Raji (cell line): ENCODE data around the gene RPS21.

Source experiments
- POLR2A ChIP-seq: IDR thresholded peaks from 2 replicates; pipeline ENCODE4 v1.6.1; 2011; ENCODE audit warnings: low read depth, low read length, control low read depth; ENCODE audit not compliant: insufficient read depth

The RPS21 gene

GRCh38 chr20:62377064-62377461 lies 9.8 kb upstream of the RPS21 start:
- TF ChIP-seq POLR2A, result no peak

DNA sequence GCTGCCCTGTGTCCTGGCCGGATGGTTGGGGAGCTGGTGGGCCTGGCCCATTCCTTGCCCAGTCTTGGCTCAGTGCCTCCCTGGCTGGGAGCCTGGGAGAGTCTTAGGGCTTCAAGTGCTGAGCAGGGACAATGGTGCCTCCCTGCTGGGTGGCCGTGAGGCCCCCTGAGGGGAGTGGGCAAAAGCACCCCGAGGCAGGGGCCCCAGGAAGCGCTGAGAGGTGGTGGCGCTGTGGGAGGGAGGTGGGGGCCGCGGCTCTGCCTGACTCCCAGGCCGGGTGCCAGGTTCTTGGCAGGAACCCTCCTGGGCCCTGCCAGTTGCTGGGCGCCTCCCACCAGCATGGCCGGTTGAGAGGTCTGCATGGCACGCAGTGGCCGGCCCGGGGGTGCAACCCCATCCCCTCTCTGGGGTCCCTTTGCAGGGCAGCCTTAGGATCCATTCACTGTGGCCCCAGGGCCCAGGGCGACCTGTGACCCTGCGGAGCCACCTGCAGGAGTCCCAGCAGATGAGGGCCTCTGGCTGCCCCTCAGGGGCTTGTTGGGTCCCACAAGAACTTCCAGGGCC lies 9.2 kb upstream of the RPS21 start:
- no peak for TF ChIP-seq POLR2A

- no peak for TF ChIP-seq POLR2A
Measured at GRCh38 chr20:62378215-62378614, 8.7 kb upstream of the RPS21 start.

DNA sequence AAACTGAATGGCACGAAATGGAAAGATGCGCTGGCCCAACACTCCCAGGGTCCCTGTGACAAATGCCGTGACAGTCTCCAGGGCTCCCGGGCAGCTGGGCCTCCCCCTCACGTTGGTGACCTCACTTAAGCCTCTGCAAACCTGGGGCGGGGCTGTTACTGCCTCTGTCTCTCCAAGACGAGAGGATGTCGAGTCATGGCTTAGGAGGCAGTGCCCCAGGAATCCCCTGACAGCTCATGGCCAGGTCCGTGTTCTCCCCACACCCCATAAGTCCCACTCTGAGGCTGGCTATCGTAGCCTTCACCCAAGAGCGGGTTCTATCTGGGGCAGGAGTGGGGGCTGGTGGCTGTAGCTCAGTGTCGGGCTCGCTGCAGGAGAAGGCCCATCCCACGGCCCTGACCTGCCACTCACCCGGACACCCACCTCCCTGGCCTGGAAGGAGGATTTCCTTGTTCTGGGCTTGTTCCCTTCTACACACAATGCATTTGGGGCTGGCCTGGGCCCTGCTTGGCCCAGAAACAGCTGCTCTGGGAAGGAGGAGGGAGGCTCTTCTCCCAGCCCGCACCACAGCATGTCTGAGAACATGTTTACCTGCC lies 5.6 kb upstream of the RPS21 start:
- no peak for TF ChIP-seq POLR2A

DNA sequence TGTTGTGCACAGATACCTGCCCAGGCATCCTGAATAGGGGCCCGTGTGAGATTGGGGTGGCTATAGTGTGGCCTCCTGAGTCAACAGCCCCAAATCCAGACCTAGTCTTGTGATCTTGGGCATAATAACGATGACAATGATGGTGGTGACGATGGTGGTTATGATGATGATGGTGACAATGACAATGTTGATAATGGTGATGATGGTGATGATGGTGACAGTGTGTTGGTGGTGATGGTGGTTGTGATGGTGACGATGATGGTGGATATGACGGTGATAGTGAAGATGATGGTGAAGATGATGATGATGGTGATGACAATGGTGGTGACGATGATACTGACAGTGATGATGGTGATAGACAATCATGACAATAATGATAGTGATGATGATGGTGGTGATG lies 5.1 kb upstream of the RPS21 start:
- TF ChIP-seq POLR2A, result no peak

GRCh38 chr20:62382306-62383198 lies 4.4 kb upstream of the RPS21 start:
- peak; percentile 46 for TF ChIP-seq POLR2A

DNA sequence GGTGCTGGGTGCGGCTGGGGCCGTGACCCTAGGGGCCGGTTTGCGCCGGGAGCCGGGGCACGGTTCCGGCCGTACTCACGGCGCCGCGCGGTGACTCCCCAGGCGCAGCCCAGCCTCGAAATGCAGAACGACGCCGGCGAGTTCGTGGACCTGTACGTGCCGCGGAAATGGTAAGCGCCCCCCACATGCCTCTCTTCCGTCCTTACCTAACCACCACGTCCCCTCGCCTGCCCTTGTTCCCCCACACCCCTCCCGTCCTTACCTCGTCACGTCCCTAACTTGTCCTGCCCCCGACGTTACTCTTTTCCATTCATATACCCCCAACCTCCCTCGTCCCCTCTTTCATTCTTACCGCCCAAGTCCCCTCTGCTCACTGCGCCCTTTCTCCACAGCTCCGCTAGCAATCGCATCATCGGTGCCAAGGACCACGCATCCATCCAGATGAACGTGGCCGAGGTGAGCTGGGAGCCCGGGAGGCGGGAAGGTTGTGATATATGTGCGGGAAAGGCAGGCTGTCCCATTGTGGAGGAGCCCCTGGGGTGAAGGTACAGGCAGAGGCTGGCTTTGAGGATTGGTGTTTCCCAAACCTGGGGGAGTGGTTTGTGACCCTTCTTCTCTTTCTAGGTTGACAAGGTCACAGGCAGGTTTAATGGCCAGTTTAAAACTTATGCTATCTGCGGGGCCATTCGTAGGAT lies 463 bp downstream of the RPS21 start:
- no peak for TF ChIP-seq POLR2A

- no peak for TF ChIP-seq POLR2A
Measured at GRCh38 chr20:62387933-62388635, 1.2 kb downstream of the RPS21 start.

DNA sequence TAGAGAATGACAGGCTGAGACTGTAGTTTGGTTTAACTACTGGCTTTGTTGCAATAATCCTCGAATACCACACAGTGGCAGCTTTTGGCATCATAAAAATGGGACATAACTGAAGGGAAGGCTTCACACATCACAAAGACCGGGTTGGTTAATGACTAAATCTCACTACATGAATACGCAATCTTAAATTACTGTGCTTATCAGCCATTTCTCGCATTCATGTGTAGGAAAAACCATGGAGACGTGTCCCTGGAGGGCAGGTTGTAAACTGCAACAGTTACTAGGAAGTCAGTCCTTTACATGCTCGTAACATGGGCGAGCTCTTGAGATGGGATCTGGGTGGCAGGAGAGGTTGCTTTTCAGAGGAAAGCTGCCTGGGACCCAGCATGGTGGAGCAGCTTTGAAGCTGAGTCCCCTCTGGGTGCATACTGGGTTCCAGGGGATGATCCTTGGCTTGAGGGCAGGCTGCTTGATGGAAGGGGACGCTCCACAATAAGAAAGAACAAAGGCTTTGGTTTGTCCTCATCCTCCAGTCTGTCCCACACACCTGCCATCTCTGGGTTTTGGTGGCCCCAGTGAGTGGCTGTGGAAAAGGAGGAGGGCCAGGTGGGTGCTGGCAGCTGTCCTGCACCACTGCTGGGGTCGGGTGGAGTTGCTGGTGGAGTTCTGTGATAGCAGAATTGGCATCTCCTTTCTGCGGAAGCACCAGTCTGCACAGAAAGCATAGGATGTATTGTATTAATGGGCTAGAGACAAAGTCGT lies 2.1 kb downstream of the RPS21 start:
- TF ChIP-seq POLR2A, result 0 out of 2 replicates have a peak, but pooled peaks have one; percentile 30

GRCh38 chr20:62389601-62390087 lies 2.7 kb downstream of the RPS21 start:
- TF ChIP-seq POLR2A, result no peak

- TF ChIP-seq POLR2A, result no peak
Measured at GRCh38 chr20:62390317-62391164, 3.6 kb downstream of the RPS21 start.

GRCh38 chr20:62391165-62392076 lies 4.5 kb downstream of the RPS21 start:
- no peak for TF ChIP-seq POLR2A

- no peak for TF ChIP-seq POLR2A
Measured at GRCh38 chr20:62392077-62392418, 5.1 kb downstream of the RPS21 start.
